H1 (cell line): ENCODE measurements around the gene ACYP1.

Experiments
- BACH1 ChIP-seq: IDR thresholded peaks from 2 replicates; pipeline ENCODE4 v1.6.1; 2012; ENCODE audit warnings: low read length, improper control_type of control experiment
- CEBPB ChIP-seq: IDR thresholded peaks from 2 replicates; pipeline ENCODE4 v1.6.1; 2012; ENCODE audit warnings: low read depth, low read length
- CHD7 ChIP-seq: fragments of 300-600 bp; sonication (generic); IDR thresholded peaks from 2 replicates; pipeline ENCODE4 v1.7.1; 2012; ENCODE audit warnings: low read length, moderate library complexity, mild to moderate bottlenecking, inconsistent platforms; ENCODE audit not compliant: insufficient replicate concordance
- CTCF ChIP-seq, 3 experiments: IDR thresholded peaks; 1 replicate in 2 of 3; 2 replicates in 1 of 3; pipeline versions ENCODE4 v1.5.1 to v1.6.1; 2011; ENCODE audit warnings: low read length in 3 of 3, mild to moderate bottlenecking in 3 of 3, inconsistent platforms in 2 of 3, low read depth in 1 of 3, moderate library complexity in 1 of 3; ENCODE audit not compliant: insufficient read depth in 1 of 3; ENCODE audit errors: control extremely low read depth in 1 of 3
- JUND ChIP-seq: IDR thresholded peaks from 2 replicates; pipeline ENCODE4 v1.6.1; 2011; ENCODE audit warnings: mild to moderate bottlenecking, improper control_type of control experiment, low read length
- SP4 ChIP-seq: IDR thresholded peaks from 2 replicates; pipeline ENCODE4 v1.6.1; 2012; ENCODE audit warnings: low read length, inconsistent platforms
- USF2 ChIP-seq: IDR thresholded peaks from 2 replicates; pipeline ENCODE4 v1.6.1; 2011; ENCODE audit warnings: low read length, improper control_type of control experiment

GRCh38 chr14:75066691-75067090, 2.9 kb upstream of the ACYP1 start:
- TF ChIP-seq BACH1 (no peak), SP4 (no peak), CTCF (IDR thresholded peaks at IDR 0.05; ENCODE audit: control extremely low read depth in 1 of 3, insufficient read depth in 1 of 3, low read depth in 1 of 3, low read length in 3 of 3) (no peak), CEBPB (no peak), USF2 (no peak), CHD7 (no peak), JUND (no peak)
